K562 (cell line): ENCODE data around the gene MDFIC2.

Experiments used
- GATAD2A ChIP-seq: fragments of 450-650 bp; IDR thresholded peaks from 2 replicates; pipeline ENCODE4 v1.6.1; 2017
- HDAC2 ChIP-seq: fragments of 450-650 bp; IDR thresholded peaks from 2 replicates; pipeline ENCODE4 v1.6.1; 2016; ENCODE audit warnings: mild to moderate bottlenecking
- JUN ChIP-seq, 2 experiments: sonication (generic) in 1 of 2; formaldehyde crosslinking in 1 of 2; IDR thresholded peaks; 2 replicates each; pipeline versions ENCODE4 v1.6.1 to v1.8.0; 2012 to 2022; ENCODE audit warnings: borderline replicate concordance in 2 of 2, mild to moderate bottlenecking in 2 of 2, improper control_type of control experiment in 1 of 2, low read depth in 1 of 2, low read length in 1 of 2, missing genetic modification reagents in 1 of 2
- SP2 ChIP-seq: IDR thresholded peaks from 2 replicates; pipeline ENCODE4 v1.6.1; 2011; ENCODE audit warnings: mild to moderate bottlenecking, low read depth, low read length, moderate library complexity; ENCODE audit not compliant: poor library complexity, severe bottlenecking; ENCODE audit errors: extremely low read depth
- ZC3H4 ChIP-seq: sonication (generic); formaldehyde crosslinking; IDR thresholded peaks from 2 replicates; pipeline ENCODE4 v1.9.0; 2021; ENCODE audit warnings: missing genetic modification reagents, borderline replicate concordance

- TF ChIP-seq JUN (IDR thresholded peaks at IDR 0.05; ENCODE audit: borderline replicate concordance, low read depth, low read length): no peak
- TF ChIP-seq JUN (CRISPR knock-in tag; IDR thresholded peaks at IDR 0.05; ENCODE audit: borderline replicate concordance): no peak
- TF ChIP-seq SP2: no peak
- TF ChIP-seq ZC3H4 (CRISPR knock-in tag): no peak
- no peak for TF ChIP-seq HDAC2
- no peak for TF ChIP-seq GATAD2A
Observed at GRCh38 chr3:70272798-70273197, 39.6 kb downstream of the MDFIC2 start.
